Stimulated activated CD8-positive, alpha-beta memory T cell treated with anti-CD3 and anti-CD28 coated beads, Interleukin-15, amount 100 ng/mL, for 1 hour (primary cell): Measurements from ENCODE around the gene AJAP1.

Experiments
- DNase-seq: peaks from one replicate; pipeline ENCODE4 v3.0.0-alpha.2; 2020; ENCODE audit warnings: low read depth

The AJAP1 gene

DNA sequence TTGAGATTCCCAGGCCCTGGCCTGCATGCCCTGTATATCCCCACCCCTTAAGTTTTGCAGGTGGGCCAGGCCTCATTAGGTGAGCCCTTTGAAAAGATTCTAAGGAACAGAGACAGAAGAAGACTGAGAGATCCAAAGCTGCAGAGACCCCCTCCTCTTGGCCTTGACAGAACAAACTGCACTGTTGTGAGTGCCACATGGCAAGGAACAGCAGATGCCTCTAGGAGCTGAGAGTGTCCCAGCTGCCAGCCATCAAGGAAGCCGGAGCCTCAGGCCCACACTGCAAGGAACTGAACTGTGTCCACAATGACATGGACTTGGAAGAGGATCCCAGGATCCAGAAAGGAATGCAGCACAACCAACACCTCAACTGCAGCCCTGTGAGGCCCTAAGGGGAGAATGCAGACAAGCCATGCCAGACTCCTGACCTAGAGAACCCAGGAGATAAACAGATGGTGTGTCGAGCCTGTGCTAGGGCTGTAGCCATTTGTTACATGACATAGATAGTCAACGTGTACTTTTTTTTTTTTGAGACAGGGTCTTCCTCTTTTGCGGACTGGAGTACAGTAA is 182.7 kb downstream of the AJAP1 start:
- no peak for DNase-seq

DNA sequence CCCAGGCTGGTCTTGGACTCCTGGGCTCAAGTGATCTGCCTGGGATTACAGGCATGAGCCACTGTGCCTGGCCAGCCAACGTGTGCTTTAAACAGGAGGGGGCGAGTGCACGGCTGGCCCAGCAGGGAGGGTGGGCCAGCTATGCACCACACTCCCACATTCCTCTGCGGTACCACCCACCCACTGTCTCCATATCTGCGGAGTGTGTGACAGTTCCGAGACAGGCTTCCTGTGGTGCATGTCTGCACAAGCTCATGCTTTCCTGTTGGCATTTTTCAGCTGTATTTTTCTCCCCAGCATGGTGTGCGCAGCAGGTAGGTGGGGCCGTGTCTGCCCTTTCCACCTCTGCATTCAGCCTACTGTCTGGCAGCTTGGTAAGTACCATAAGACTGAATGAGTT is 183.3 kb downstream of the AJAP1 start:
- no peak for DNase-seq

DNA sequence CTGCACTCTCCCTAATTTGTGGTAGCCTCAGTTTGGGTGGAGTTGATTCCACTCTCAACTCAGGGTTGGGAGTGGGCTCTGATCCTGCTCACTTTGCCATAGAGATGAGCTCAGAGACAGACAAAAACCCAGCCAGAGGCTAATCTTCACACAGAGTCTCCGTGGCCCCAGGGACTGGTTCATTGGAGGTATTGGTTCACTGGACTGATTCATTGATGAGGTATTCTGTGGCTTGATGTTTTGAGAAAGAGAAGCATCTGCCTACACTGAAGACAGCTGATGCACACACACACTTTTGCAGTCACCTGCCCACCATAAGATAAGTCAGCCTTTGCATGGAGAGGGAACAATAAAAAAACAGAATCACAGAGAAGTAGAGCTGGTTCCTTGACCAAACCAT is 183.8 kb downstream of the AJAP1 start:
- DNase-seq = no peak
